Neural cell (in vitro differentiated cells): ENCODE measurements around the gene SLX4IP.

Source experiments
- EP300 ChIP-seq: fragments of 450-650 bp; conservative IDR thresholded peaks from 2 replicates; pipeline ENCODE4 v1.6.1; 2014; ENCODE audit warnings: antibody characterized with exemption, mild to moderate bottlenecking, moderate library complexity; ENCODE audit not compliant: poor library complexity, severe bottlenecking
- EZH2 ChIP-seq: fragments of 200-600, 300-800 bp; shearing (Covaris generic), sonication (generic); IDR thresholded peaks from 2 replicates; pipeline ENCODE4 v1.6.1; 2014; ENCODE audit warnings: antibody characterized with exemption, low read length, borderline replicate concordance, mild to moderate bottlenecking; ENCODE audit not compliant: insufficient read depth, poor library complexity, severe bottlenecking
- MXI1 ChIP-seq: fragments of 450-650 bp; conservative IDR thresholded peaks from 2 replicates; pipeline ENCODE4 v1.6.1; 2014; ENCODE audit warnings: antibody characterized with exemption, mild to moderate bottlenecking; ENCODE audit not compliant: poor library complexity, severe bottlenecking
- POLR2AphosphoS5 ChIP-seq: IDR thresholded peaks from 2 replicates; pipeline ENCODE4 v1.6.1; 2012
- RAD21 ChIP-seq: fragments of 450-650 bp; conservative IDR thresholded peaks from 2 replicates; pipeline ENCODE4 v1.6.1; 2014; ENCODE audit warnings: antibody characterized with exemption, mild to moderate bottlenecking, moderate library complexity
- SMC3 ChIP-seq: fragments of 450-650 bp; conservative IDR thresholded peaks from 2 replicates; pipeline ENCODE4 v1.6.1; 2014; ENCODE audit warnings: antibody characterized with exemption, mild to moderate bottlenecking, moderate library complexity; ENCODE audit not compliant: poor library complexity
- TF ChIP-seq, protein P1 (sequence below): fragments of 450-650 bp; IDR thresholded peaks from 2 replicates; pipeline ENCODE4 v1.5.1; 2014; ENCODE audit warnings: antibody characterized with exemption, mild to moderate bottlenecking, moderate library complexity; ENCODE audit not compliant: poor library complexity, severe bottlenecking

GRCh38 chr20:10665791-10666190 lies 230.7 kb downstream of the SLX4IP start:
- TF ChIP-seq, protein P1, sequence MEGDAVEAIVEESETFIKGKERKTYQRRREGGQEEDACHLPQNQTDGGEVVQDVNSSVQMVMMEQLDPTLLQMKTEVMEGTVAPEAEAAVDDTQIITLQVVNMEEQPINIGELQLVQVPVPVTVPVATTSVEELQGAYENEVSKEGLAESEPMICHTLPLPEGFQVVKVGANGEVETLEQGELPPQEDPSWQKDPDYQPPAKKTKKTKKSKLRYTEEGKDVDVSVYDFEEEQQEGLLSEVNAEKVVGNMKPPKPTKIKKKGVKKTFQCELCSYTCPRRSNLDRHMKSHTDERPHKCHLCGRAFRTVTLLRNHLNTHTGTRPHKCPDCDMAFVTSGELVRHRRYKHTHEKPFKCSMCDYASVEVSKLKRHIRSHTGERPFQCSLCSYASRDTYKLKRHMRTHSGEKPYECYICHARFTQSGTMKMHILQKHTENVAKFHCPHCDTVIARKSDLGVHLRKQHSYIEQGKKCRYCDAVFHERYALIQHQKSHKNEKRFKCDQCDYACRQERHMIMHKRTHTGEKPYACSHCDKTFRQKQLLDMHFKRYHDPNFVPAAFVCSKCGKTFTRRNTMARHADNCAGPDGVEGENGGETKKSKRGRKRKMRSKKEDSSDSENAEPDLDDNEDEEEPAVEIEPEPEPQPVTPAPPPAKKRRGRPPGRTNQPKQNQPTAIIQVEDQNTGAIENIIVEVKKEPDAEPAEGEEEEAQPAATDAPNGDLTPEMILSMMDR: no peak
- TF ChIP-seq EZH2 (no peak), MXI1 (no peak), RAD21 (no peak), SMC3 (no peak), EP300 (no peak), POLR2AphosphoS5 (no peak)
